HepG2 (cell line): Measurements from ENCODE around the gene GNB3. TPM values are rescaled to one million over a fixed set of nuclear protein-coding genes. Genes with fewer than 3 reads are reported as not detected.

Experiments used
- ELF3 ChIP-seq: IDR thresholded peaks from 2 replicates; pipeline ENCODE4 v1.6.1; 2016; ENCODE audit warnings: missing genetic modification reagents, missing compliant biosample characterization
- ISX ChIP-seq: sonication (generic); formaldehyde crosslinking; conservative IDR thresholded peaks from 2 replicates; pipeline ENCODE4 v1.5.0; 2020; ENCODE audit warnings: missing genetic modification reagents
- NR2F2 ChIP-seq: IDR thresholded peaks from 2 replicates; pipeline ENCODE4 v1.6.1; 2012; ENCODE audit warnings: low read depth, inconsistent platforms, borderline replicate concordance
- PRMT3 ChIP-seq: sonication (generic); formaldehyde crosslinking; IDR thresholded peaks from 2 replicates; pipeline ENCODE4 v1.8.1; 2022; ENCODE audit warnings: low read depth, mild to moderate bottlenecking, moderate library complexity, missing genetic modification reagents, borderline replicate concordance
- RARA ChIP-seq: IDR thresholded peaks from 2 replicates; pipeline ENCODE4 v1.6.1; 2016; ENCODE audit warnings: missing genetic modification reagents, missing compliant biosample characterization
- SNAPC2 ChIP-seq: sonication (generic); formaldehyde crosslinking; IDR thresholded peaks from 2 replicates; pipeline ENCODE4 v1.8.1; 2022; ENCODE audit warnings: mild to moderate bottlenecking, missing genetic modification reagents
- ZNF235 ChIP-seq: sonication (generic); formaldehyde crosslinking; IDR thresholded peaks from 2 replicates; pipeline ENCODE4 v1.8.1; 2023; ENCODE audit warnings: mild to moderate bottlenecking, missing genetic modification reagents, borderline replicate concordance
- ZNF296 ChIP-seq: sonication (generic); formaldehyde crosslinking; conservative IDR thresholded peaks from 2 replicates; pipeline ENCODE4 v1.5.0; 2020; ENCODE audit warnings: mild to moderate bottlenecking, missing genetic modification reagents
- ZNF333 ChIP-seq: sonication (generic); formaldehyde crosslinking; IDR thresholded peaks from 2 replicates; pipeline ENCODE4 v1.4.0; 2020; ENCODE audit warnings: mild to moderate bottlenecking, missing genetic modification reagents, borderline replicate concordance
- ZNF441 ChIP-seq: sonication (generic); formaldehyde crosslinking; IDR thresholded peaks from 2 replicates; pipeline ENCODE4 v1.7.0; 2021; ENCODE audit warnings: missing genetic modification reagents, borderline replicate concordance
- ZNF501 ChIP-seq: sonication (generic); formaldehyde crosslinking; IDR thresholded peaks from 2 replicates; pipeline ENCODE4 v1.5.1; 2020; ENCODE audit warnings: mild to moderate bottlenecking, moderate library complexity, missing genetic modification reagents
- ZNF772 ChIP-seq: sonication (generic); formaldehyde crosslinking; IDR thresholded peaks from 2 replicates; pipeline ENCODE4 v1.5.0; 2020; ENCODE audit warnings: mild to moderate bottlenecking, missing genetic modification reagents
- polyA plus RNA-seq, 8 experiments: library from polyadenylated mRNA; depleted of rRNA in 3 of 8; stranded (reverse) in 7 of 8; unstranded in 1 of 8; fragments of >200 nt; fragmentation: Illumina TruSeq in 4 of 8; extraction: Trizol in 4 of 8; gene quantifications; 2 replicates each; pipeline versions ENCODE4 v1.2.1 to v1.2.3, GENCODE V29; 2011 to 2016; ENCODE audit warnings: low read depth in 4 of 8, missing spikeins in 1 of 8, mixed read lengths in 1 of 8; ENCODE audit not compliant: insufficient read depth in 1 of 8
- total RNA-seq, 5 experiments: library from RNA; depleted of rRNA; stranded (reverse); fragments of >200 nt; fragmentation: Illumina TruSeq; extraction: Trizol; gene quantifications; 2 replicates each; pipeline ENCODE4 v1.2.3, GENCODE V29; 2016; ENCODE audit warnings: low read depth in 1 of 5
- TF ChIP-seq, protein P1 (sequence below): sonication (generic); formaldehyde crosslinking; IDR thresholded peaks from 2 replicates; pipeline ENCODE4 v1.5.1; 2020; ENCODE audit warnings: missing genetic modification reagents, mild to moderate bottlenecking, borderline replicate concordance
- TF ChIP-seq, protein P2 (sequence below): conservative IDR thresholded peaks from 2 replicates; pipeline ENCODE4 v1.6.1; 2018; ENCODE audit warnings: missing genetic modification reagents
- TF ChIP-seq, protein P3 (sequence below): IDR thresholded peaks from 2 replicates; pipeline ENCODE4 v1.6.1; 2018; ENCODE audit warnings: missing genetic modification reagents, mild to moderate bottlenecking, missing compliant biosample characterization
- TF ChIP-seq, protein P4 (sequence below): sonication (generic); formaldehyde crosslinking; IDR thresholded peaks from 2 replicates; pipeline ENCODE4 v1.4.0; 2020; ENCODE audit warnings: low read depth, mild to moderate bottlenecking, missing genetic modification reagents
- TF ChIP-seq, protein P5 (sequence below): IDR thresholded peaks from 2 replicates; pipeline ENCODE4 v1.4.0; 2020; ENCODE audit warnings: mild to moderate bottlenecking, missing genetic modification reagents

GNB3 gene
- total and polyA plus RNA-seq, 2 of the 13 experiments (the other 11 are each of a cell fraction or from before 2014, with no cell fraction given), result 1.3 to 3.6 TPM

DNA sequence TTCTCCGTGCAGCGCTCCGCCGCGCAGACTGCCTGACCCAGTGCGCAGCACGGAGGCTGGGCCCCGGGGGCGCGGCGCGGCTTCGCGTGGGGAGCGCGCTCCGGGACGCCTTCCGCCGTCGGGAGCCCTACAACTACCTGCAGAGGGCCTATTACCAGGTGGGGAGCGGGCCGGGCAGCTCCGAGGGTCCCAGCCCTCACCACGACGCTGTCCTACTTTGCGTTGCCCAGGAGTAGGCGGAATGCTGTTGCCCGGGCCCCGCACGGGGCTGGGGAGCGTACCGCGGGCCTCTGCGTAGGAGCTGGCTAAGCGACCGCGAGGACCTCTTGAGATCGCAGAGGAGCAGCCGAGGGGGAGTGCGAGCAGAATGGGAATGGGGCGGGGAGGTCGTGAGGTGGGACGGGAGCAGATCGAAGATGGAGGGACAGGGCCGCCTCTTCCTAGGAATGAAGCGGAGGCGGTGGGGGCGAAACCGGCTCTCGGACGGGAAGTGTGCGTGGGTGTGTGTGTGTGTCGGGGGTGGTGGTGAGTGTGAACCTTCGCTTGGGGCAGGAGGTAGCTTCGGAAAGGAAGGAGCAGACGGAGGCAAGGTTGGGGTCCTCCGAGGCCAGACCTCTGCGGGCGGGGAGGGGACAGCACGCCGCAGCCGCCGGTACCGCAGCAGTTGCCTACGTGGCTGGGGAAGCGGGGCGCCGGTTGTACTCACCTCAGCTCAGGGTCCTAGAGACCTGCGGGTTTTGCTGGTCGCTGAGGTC, 11.8 kb upstream of the GNB3 start (continued):
- TF ChIP-seq, protein P1, sequence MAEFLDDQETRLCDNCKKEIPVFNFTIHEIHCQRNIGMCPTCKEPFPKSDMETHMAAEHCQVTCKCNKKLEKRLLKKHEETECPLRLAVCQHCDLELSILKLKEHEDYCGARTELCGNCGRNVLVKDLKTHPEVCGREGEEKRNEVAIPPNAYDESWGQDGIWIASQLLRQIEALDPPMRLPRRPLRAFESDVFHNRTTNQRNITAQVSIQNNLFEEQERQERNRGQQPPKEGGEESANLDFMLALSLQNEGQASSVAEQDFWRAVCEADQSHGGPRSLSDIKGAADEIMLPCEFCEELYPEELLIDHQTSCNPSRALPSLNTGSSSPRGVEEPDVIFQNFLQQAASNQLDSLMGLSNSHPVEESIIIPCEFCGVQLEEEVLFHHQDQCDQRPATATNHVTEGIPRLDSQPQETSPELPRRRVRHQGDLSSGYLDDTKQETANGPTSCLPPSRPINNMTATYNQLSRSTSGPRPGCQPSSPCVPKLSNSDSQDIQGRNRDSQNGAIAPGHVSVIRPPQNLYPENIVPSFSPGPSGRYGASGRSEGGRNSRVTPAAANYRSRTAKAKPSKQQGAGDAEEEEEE (CRISPR knock-in tag), result no peak
- TF ChIP-seq, protein P2, sequence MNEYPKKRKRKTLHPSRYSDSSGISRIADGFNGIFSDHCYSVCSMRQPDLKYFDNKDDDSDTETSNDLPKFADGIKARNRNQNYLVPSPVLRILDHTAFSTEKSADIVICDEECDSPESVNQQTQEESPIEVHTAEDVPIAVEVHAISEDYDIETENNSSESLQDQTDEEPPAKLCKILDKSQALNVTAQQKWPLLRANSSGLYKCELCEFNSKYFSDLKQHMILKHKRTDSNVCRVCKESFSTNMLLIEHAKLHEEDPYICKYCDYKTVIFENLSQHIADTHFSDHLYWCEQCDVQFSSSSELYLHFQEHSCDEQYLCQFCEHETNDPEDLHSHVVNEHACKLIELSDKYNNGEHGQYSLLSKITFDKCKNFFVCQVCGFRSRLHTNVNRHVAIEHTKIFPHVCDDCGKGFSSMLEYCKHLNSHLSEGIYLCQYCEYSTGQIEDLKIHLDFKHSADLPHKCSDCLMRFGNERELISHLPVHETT, result peak; percentile 30; the same call in 1 of the 2 replicates
- peak; percentile 94; the same call in 1 of the 2 replicates for TF ChIP-seq ZNF235 (CRISPR knock-in tag)
- TF ChIP-seq, protein P3, sequence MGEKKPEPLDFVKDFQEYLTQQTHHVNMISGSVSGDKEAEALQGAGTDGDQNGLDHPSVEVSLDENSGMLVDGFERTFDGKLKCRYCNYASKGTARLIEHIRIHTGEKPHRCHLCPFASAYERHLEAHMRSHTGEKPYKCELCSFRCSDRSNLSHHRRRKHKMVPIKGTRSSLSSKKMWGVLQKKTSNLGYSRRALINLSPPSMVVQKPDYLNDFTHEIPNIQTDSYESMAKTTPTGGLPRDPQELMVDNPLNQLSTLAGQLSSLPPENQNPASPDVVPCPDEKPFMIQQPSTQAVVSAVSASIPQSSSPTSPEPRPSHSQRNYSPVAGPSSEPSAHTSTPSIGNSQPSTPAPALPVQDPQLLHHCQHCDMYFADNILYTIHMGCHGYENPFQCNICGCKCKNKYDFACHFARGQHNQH (CRISPR knock-in tag), result 0 out of 2 replicates have a peak, but pooled peaks have one; percentile 21
- TF ChIP-seq, protein P4, sequence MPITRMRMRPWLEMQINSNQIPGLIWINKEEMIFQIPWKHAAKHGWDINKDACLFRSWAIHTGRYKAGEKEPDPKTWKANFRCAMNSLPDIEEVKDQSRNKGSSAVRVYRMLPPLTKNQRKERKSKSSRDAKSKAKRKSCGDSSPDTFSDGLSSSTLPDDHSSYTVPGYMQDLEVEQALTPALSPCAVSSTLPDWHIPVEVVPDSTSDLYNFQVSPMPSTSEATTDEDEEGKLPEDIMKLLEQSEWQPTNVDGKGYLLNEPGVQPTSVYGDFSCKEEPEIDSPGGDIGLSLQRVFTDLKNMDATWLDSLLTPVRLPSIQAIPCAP (CRISPR knock-in tag), result no peak
- peak; percentile 64; the same call in 1 of the 2 replicates for TF ChIP-seq ZNF296 (CRISPR knock-in tag)
- TF ChIP-seq ZNF501 (CRISPR knock-in tag), result peak; percentile 80; the same call in 1 of the 2 replicates
- TF ChIP-seq, protein P5, sequence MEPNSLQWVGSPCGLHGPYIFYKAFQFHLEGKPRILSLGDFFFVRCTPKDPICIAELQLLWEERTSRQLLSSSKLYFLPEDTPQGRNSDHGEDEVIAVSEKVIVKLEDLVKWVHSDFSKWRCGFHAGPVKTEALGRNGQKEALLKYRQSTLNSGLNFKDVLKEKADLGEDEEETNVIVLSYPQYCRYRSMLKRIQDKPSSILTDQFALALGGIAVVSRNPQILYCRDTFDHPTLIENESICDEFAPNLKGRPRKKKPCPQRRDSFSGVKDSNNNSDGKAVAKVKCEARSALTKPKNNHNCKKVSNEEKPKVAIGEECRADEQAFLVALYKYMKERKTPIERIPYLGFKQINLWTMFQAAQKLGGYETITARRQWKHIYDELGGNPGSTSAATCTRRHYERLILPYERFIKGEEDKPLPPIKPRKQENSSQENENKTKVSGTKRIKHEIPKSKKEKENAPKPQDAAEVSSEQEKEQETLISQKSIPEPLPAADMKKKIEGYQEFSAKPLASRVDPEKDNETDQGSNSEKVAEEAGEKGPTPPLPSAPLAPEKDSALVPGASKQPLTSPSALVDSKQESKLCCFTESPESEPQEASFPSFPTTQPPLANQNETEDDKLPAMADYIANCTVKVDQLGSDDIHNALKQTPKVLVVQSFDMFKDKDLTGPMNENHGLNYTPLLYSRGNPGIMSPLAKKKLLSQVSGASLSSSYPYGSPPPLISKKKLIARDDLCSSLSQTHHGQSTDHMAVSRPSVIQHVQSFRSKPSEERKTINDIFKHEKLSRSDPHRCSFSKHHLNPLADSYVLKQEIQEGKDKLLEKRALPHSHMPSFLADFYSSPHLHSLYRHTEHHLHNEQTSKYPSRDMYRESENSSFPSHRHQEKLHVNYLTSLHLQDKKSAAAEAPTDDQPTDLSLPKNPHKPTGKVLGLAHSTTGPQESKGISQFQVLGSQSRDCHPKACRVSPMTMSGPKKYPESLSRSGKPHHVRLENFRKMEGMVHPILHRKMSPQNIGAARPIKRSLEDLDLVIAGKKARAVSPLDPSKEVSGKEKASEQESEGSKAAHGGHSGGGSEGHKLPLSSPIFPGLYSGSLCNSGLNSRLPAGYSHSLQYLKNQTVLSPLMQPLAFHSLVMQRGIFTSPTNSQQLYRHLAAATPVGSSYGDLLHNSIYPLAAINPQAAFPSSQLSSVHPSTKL (CRISPR knock-in tag), result peak; percentile 18; the same call in 1 of the 2 replicates
- TF ChIP-seq ISX (CRISPR knock-in tag), result no peak
- TF ChIP-seq ZNF333, result 0 out of 2 replicates have a peak, but pooled peaks have one; percentile 39
- TF ChIP-seq ZNF772, result peak; percentile 47; the same call in 1 of the 2 replicates
- TF ChIP-seq RARA (CRISPR knock-in tag), result 0 out of 2 replicates have a peak, but pooled peaks have one; percentile 14
- 0 out of 2 replicates have a peak, but pooled peaks have one; percentile 42 for TF ChIP-seq SNAPC2 (CRISPR knock-in tag)
- TF ChIP-seq NR2F2, result peak; percentile 10; the same call in 1 of the 2 replicates
- TF ChIP-seq ZNF441, result peak; percentile 40; the same call in 1 of the 2 replicates
- TF ChIP-seq PRMT3 (CRISPR knock-in tag), result 0 out of 2 replicates have a peak, but pooled peaks have one; percentile 43
- 0 out of 2 replicates have a peak, but pooled peaks have one; percentile 19 for TF ChIP-seq ELF3 (CRISPR knock-in tag)
